PC-9 (cell line): Measurements from ENCODE around the gene FAM168A. TPM values are rescaled to one million over a fixed set of nuclear protein-coding genes. Genes with fewer than 3 reads are reported as not detected.

Source experiments
- BruUV-seq: library from RNA; stranded (reverse); fragments of 400-500 nt; replicated peaks from 2 replicates; lab custom pipeline; 2021; lab: Mats Ljungman, UMichigan
- CTCF ChIA-PET: fragments of 300-600 bp; sonication (Branson Sonifier 250); formaldehyde crosslinking; loops from one replicate; lab custom pipeline; 2022; ENCODE audit warnings: antibody characterized with exemption; lab: Charles Lee
- POLR2A ChIA-PET: fragments of 300-600 bp; sonication (Branson Sonifier 250); formaldehyde crosslinking; loops from one replicate; lab custom pipeline; 2022; ENCODE audit warnings: antibody characterized with exemption; ENCODE audit not compliant: unreplicated experiment; lab: Charles Lee
- DNase-seq, 2 experiments: peaks; one replicate each; pipeline versions ENCODE4 v3.0.0 to v3.0.0-alpha.2; 2015 to 2022; ENCODE audit warnings: mixed read lengths in 1 of 2
- H2AFZ ChIP-seq: fragments of 200-600 bp; sonication (generic); 2 replicates; pipeline ENCODE4 v1.8.1; 2017; ENCODE audit warnings: antibody characterized with exemption
- H3F3A ChIP-seq: fragments of 200-600 bp; sonication (generic); 2 replicates; pipeline ENCODE4 v1.8.1; 2017; ENCODE audit warnings: antibody characterized with exemption, mild to moderate bottlenecking, low read depth; ENCODE audit not compliant: insufficient read depth
- H3K27ac ChIP-seq: fragments of 200-600 bp; sonication (generic); 2 replicates; pipeline ENCODE4 v1.6.1; 2016; ENCODE audit warnings: mixed run types
- H3K27me3 ChIP-seq: fragments of 200-600 bp; sonication (generic); 2 replicates; pipeline ENCODE4 v1.6.1; 2016; ENCODE audit warnings: low read depth, mixed run types; ENCODE audit not compliant: insufficient read depth
- H3K36me3 ChIP-seq: fragments of 200-600 bp; sonication (generic); 2 replicates; pipeline ENCODE4 v1.6.1; 2016; ENCODE audit warnings: low read depth, mixed run types
- H3K4me1 ChIP-seq: fragments of 200-600 bp; sonication (generic); replicated peaks from 2 replicates; pipeline ENCODE4 v1.6.1; 2016; ENCODE audit warnings: mixed run types; ENCODE audit not compliant: insufficient read depth
- H3K4me2 ChIP-seq: fragments of 200-600 bp; sonication (generic); 2 replicates; pipeline ENCODE4 v1.6.1; 2017; ENCODE audit warnings: mixed run types
- H3K4me3 ChIP-seq: fragments of 200-600 bp; sonication (generic); 2 replicates; pipeline ENCODE4 v1.6.1; 2016; ENCODE audit warnings: mixed run types
- H3K79me2 ChIP-seq: fragments of 200-600 bp; sonication (generic); 2 replicates; pipeline ENCODE4 v1.6.1; 2017; ENCODE audit warnings: low read depth, mixed run types
- H3K9me2 ChIP-seq: fragments of 200-600 bp; sonication (generic); 2 replicates; pipeline ENCODE4 v1.8.1; 2017; ENCODE audit warnings: mild to moderate bottlenecking; ENCODE audit not compliant: insufficient read depth
- H3K9me3 ChIP-seq: fragments of 200-600 bp; sonication (generic); 2 replicates; pipeline ENCODE4 v1.8.1; 2016; ENCODE audit warnings: low read depth; ENCODE audit not compliant: insufficient read depth
- H4K20me1 ChIP-seq: fragments of 200-600 bp; sonication (generic); 2 replicates; pipeline ENCODE4 v1.8.1; 2017; ENCODE audit not compliant: insufficient read depth
- EZH2 ChIP-seq: fragments of 200-600 bp; sonication (generic); IDR thresholded peaks from 2 replicates; pipeline ENCODE4 v1.8.0; 2017; ENCODE audit warnings: antibody characterized with exemption, low read depth
- intact Hi-C: fragments of 100-400 bp; cut with micrococcal nuclease; formaldehyde crosslinking; loops from one replicate; pipeline ENCODE4 v1.10.0; 2022; ENCODE audit not compliant: unreplicated experiment
- total RNA-seq: library from RNA; stranded (reverse); gene quantifications from 2 replicates; pipeline ENCODE4 v1.2.3, GENCODE V29; 2021
- TF ChIP-seq, protein P1 (sequence below): fragments of 200-600 bp; sonication (generic); conservative IDR thresholded peaks from 2 replicates; pipeline ENCODE4 v1.6.1; 2017; ENCODE audit warnings: mixed run types, antibody characterized with exemption, mild to moderate bottlenecking, moderate library complexity

The FAM168A gene
- total RNA-seq, 1 experiment from 2014 or later: 51.2 TPM

DNA sequence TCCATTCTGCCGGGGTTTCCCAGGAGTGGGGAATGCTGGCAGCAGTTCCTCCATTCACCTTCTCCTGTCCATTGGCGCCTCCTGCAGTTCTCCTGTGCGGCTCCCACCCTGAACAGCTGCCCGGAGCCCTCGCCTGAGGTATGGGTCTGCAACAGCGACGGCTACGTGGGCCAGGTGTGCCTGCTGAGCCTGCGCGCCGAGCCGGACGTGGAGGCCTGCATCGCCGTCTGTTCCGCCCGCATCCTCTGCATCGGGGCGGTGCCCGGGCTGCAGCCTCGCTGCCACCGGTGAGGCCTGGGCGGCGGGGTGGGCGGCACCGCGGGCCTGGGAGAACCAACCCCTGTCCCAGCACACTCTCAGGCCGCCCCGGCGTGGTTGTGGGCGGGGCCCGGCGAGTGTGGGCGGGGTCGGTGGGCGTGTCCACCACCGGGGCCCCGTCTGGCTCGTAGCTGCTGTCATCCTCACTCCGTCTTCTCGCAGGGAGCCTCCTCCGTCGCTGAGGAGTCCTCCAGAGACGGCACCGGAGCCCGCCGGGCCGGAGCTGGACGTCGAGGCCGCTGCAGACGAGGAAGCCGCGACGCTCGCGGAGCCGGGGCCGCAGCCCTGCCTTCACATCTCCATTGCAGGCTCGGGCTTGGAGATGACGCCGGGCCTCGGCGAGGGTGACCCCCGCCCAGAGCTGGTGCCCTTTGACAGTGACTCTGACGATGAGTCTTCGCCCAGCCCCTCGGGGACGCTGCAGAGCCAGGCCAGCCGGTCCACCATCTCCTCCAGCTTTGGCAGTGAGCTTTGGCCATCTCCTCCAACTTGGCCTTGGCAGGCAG lies 235.7 kb downstream of the FAM168A start:
- no peak for DNase-seq
- POLR2A ChIA-PET: no interaction called here
- Histone ChIP-seq H3K27ac (no peak overlapping the region), H2AFZ (no peak overlapping the region), H3K27me3 (no peaks in the 10 kb centered on the region), H3K36me3 (0 out of 2 replicates have a peak, but pooled peaks cover 4% of the 10 kb centered on the region), H3K4me1 (no peaks in the 10 kb centered on the region), H3K79me2 (no peaks in the 10 kb centered on the region), H3K9me2 (no peaks in the 10 kb centered on the region), H3K9me3 (no peaks in the 10 kb centered on the region), H3K4me2 (no peak overlapping the region), H4K20me1 (no peaks in the 10 kb centered on the region), H3F3A (peaks cover 4% of the 10 kb centered on the region; the same call in 1 of the 2 replicates), H3K4me3 (no peak overlapping the region)
- TF ChIP-seq EZH2: no peak
- TF ChIP-seq, protein P1, sequence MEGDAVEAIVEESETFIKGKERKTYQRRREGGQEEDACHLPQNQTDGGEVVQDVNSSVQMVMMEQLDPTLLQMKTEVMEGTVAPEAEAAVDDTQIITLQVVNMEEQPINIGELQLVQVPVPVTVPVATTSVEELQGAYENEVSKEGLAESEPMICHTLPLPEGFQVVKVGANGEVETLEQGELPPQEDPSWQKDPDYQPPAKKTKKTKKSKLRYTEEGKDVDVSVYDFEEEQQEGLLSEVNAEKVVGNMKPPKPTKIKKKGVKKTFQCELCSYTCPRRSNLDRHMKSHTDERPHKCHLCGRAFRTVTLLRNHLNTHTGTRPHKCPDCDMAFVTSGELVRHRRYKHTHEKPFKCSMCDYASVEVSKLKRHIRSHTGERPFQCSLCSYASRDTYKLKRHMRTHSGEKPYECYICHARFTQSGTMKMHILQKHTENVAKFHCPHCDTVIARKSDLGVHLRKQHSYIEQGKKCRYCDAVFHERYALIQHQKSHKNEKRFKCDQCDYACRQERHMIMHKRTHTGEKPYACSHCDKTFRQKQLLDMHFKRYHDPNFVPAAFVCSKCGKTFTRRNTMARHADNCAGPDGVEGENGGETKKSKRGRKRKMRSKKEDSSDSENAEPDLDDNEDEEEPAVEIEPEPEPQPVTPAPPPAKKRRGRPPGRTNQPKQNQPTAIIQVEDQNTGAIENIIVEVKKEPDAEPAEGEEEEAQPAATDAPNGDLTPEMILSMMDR: no peak
- no TSS peak for BruUV-seq
- CTCF ChIA-PET: no interaction called here
- intact Hi-C loops: no loop called here

DNA sequence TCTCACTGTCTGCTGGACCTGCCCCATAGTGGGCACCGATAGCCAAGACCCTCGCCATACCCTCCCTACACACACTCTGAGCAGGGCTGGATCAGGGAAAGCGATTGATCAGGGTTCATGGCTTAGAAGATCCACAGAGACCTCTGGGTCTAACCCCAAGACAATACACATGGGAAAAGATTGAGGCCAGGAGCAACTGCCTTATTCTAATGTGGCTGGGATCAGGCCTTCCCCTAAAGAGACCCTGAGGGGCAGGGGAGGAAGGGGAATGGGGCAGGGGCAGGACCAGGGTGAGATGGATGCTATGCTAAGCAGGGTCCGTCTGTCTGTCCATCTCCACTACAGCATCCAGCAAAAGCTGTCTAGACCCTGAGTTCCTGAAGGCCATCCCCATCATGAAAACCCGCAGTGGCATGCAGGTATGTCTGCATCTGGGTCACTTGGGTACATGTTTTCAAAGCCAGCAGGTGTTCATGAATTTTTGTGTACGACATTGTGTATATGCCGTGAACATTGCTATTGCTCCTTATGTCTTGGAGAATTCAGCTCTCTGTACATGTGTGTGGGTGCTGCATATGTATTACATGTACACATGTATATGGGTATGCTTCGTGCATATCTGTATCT lies 237.1 kb downstream of the FAM168A start:
- Histone ChIP-seq H3K4me1 (no peaks in the 10 kb centered on the region), H3F3A (no peaks in the 10 kb centered on the region), H4K20me1 (no peaks in the 10 kb centered on the region), H3K36me3 (0 out of 2 replicates have a peak, but pooled peaks cover 4% of the 10 kb centered on the region), H2AFZ (no peak overlapping the region), H3K27me3 (no peaks in the 10 kb centered on the region), H3K4me3 (no peak overlapping the region), H3K9me3 (no peaks in the 10 kb centered on the region), H3K27ac (no peak overlapping the region), H3K4me2 (no peak overlapping the region), H3K79me2 (no peaks in the 10 kb centered on the region), H3K9me2 (no peaks in the 10 kb centered on the region)
- intact Hi-C loops: no loop called here
- TF ChIP-seq, protein P1: peak; percentile 28; the same call in 1 of the 2 replicates
- TF ChIP-seq EZH2: no peak
- ChIA-PET POLR2A (no interaction called here), CTCF (interaction anchor here (0.9 to 1.3 kb wide), 2 partner anchors 10 to 54 kb away, joined by 4 to 5 read pairs; no protein-coding TSS in a partner anchor)
- no TSS peak for BruUV-seq
- no peak for DNase-seq

DNA sequence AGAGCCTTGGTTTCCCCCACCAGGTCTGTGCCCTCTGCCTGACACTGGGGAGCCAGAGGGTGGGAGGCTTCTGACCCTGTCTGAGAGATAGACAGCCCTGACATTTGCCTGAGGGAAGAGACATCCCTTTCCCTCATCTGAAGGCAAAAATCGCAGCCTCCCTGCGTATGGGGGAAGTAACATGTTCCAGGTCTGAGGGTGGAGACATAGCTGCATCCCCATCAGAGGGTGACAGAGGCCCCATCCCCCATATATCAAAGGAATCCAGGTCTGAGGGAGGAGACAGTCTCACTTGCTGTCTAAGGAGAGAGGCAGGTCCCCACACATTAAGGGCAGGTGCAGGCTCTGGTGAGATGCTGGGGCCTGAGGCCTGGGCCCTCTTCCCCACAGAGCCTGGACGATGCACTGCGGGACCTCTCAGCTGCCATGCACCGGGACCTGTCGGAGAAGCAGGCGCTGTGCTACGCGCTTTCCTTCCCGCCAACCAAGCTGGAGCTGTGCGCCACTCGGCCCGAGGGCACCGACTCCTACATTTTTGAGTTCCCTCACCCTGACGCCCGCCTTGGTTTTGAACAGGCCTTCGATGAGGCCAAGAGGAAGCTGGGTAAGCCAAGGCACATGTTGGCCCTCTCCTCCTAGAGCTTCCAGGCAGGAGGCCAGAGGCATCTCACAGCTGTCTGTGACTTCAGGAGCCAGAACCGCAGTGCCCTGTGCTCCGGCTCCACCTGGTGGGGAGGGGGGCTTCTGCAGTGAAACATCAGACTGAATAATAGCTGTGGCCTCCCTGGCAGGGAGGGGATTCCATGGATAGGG lies 237.8 kb downstream of the FAM168A start:
- Histone ChIP-seq H4K20me1 (no peaks in the 10 kb centered on the region), H3K27me3 (no peaks in the 10 kb centered on the region), H3K4me3 (no peak overlapping the region), H3K36me3 (0 out of 2 replicates have a peak, but pooled peaks cover 4% of the 10 kb centered on the region), H3K79me2 (no peaks in the 10 kb centered on the region), H3K27ac (no peak overlapping the region), H3K9me2 (no peaks in the 10 kb centered on the region), H2AFZ (no peak overlapping the region), H3K4me1 (no peaks in the 10 kb centered on the region), H3K4me2 (no peak overlapping the region), H3F3A (no peaks in the 10 kb centered on the region), H3K9me3 (no peaks in the 10 kb centered on the region)
- peak in 1 of 2 experiments; percentile 32 for DNase-seq
- no TSS peak for BruUV-seq
- intact Hi-C loops: no loop called here
- TF ChIP-seq EZH2: no peak
- TF ChIP-seq, protein P1: peak; percentile 71
- CTCF ChIA-PET: interaction anchor here (0.9 to 1.3 kb wide), 2 partner anchors 9 to 53 kb away, joined by 4 to 5 read pairs; no protein-coding TSS in a partner anchor
- POLR2A ChIA-PET: interaction anchor here (0.6 kb wide), 1 partner anchor 258 kb away, joined by 13 read pairs; no protein-coding TSS in a partner anchor
